PC-9 (cell line): ENCODE measurements around the gene NCAPH2. TPM values are rescaled to one million over a fixed set of nuclear protein-coding genes. Genes with fewer than 3 reads are reported as not detected.

Experiments used
- BruUV-seq: library from RNA; stranded (reverse); fragments of 400-500 nt; replicated peaks from 2 replicates; lab custom pipeline; 2021; lab: Mats Ljungman, UMichigan
- CTCF ChIA-PET: fragments of 300-600 bp; sonication (Branson Sonifier 250); formaldehyde crosslinking; loops from one replicate; lab custom pipeline; 2022; ENCODE audit warnings: antibody characterized with exemption; lab: Charles Lee
- POLR2A ChIA-PET: fragments of 300-600 bp; sonication (Branson Sonifier 250); formaldehyde crosslinking; loops from one replicate; lab custom pipeline; 2022; ENCODE audit warnings: antibody characterized with exemption; ENCODE audit not compliant: unreplicated experiment; lab: Charles Lee
- DNase-seq, 2 experiments: peaks; one replicate each; pipeline versions ENCODE4 v3.0.0 to v3.0.0-alpha.2; 2015 to 2022; ENCODE audit warnings: mixed read lengths in 1 of 2
- H2AFZ ChIP-seq: fragments of 200-600 bp; sonication (generic); 2 replicates; pipeline ENCODE4 v1.8.1; 2017; ENCODE audit warnings: antibody characterized with exemption
- H3F3A ChIP-seq: fragments of 200-600 bp; sonication (generic); 2 replicates; pipeline ENCODE4 v1.8.1; 2017; ENCODE audit warnings: antibody characterized with exemption, mild to moderate bottlenecking, low read depth; ENCODE audit not compliant: insufficient read depth
- H3K27ac ChIP-seq: fragments of 200-600 bp; sonication (generic); 2 replicates; pipeline ENCODE4 v1.6.1; 2016; ENCODE audit warnings: mixed run types
- H3K27me3 ChIP-seq: fragments of 200-600 bp; sonication (generic); 2 replicates; pipeline ENCODE4 v1.6.1; 2016; ENCODE audit warnings: low read depth, mixed run types; ENCODE audit not compliant: insufficient read depth
- H3K36me3 ChIP-seq: fragments of 200-600 bp; sonication (generic); 2 replicates; pipeline ENCODE4 v1.6.1; 2016; ENCODE audit warnings: low read depth, mixed run types
- H3K4me1 ChIP-seq: fragments of 200-600 bp; sonication (generic); replicated peaks from 2 replicates; pipeline ENCODE4 v1.6.1; 2016; ENCODE audit warnings: mixed run types; ENCODE audit not compliant: insufficient read depth
- H3K4me2 ChIP-seq: fragments of 200-600 bp; sonication (generic); 2 replicates; pipeline ENCODE4 v1.6.1; 2017; ENCODE audit warnings: mixed run types
- H3K4me3 ChIP-seq: fragments of 200-600 bp; sonication (generic); 2 replicates; pipeline ENCODE4 v1.6.1; 2016; ENCODE audit warnings: mixed run types
- H3K79me2 ChIP-seq: fragments of 200-600 bp; sonication (generic); 2 replicates; pipeline ENCODE4 v1.6.1; 2017; ENCODE audit warnings: low read depth, mixed run types
- H3K9me2 ChIP-seq: fragments of 200-600 bp; sonication (generic); 2 replicates; pipeline ENCODE4 v1.8.1; 2017; ENCODE audit warnings: mild to moderate bottlenecking; ENCODE audit not compliant: insufficient read depth
- H3K9me3 ChIP-seq: fragments of 200-600 bp; sonication (generic); 2 replicates; pipeline ENCODE4 v1.8.1; 2016; ENCODE audit warnings: low read depth; ENCODE audit not compliant: insufficient read depth
- H4K20me1 ChIP-seq: fragments of 200-600 bp; sonication (generic); 2 replicates; pipeline ENCODE4 v1.8.1; 2017; ENCODE audit not compliant: insufficient read depth
- CTCF ChIP-seq: fragments of 200-600 bp; sonication (generic); conservative IDR thresholded peaks from 2 replicates; pipeline ENCODE4 v1.6.1; 2017; ENCODE audit warnings: mixed run types, antibody characterized with exemption, mild to moderate bottlenecking, moderate library complexity
- EZH2 ChIP-seq: fragments of 200-600 bp; sonication (generic); IDR thresholded peaks from 2 replicates; pipeline ENCODE4 v1.8.0; 2017; ENCODE audit warnings: antibody characterized with exemption, low read depth
- intact Hi-C: fragments of 100-400 bp; cut with micrococcal nuclease; formaldehyde crosslinking; loops from one replicate; pipeline ENCODE4 v1.10.0; 2022; ENCODE audit not compliant: unreplicated experiment
- total RNA-seq: library from RNA; stranded (reverse); gene quantifications from 2 replicates; pipeline ENCODE4 v1.2.3, GENCODE V29; 2021

Gene NCAPH2
- total RNA-seq, 1 experiment from 2014 or later = 58.8 TPM

DNA sequence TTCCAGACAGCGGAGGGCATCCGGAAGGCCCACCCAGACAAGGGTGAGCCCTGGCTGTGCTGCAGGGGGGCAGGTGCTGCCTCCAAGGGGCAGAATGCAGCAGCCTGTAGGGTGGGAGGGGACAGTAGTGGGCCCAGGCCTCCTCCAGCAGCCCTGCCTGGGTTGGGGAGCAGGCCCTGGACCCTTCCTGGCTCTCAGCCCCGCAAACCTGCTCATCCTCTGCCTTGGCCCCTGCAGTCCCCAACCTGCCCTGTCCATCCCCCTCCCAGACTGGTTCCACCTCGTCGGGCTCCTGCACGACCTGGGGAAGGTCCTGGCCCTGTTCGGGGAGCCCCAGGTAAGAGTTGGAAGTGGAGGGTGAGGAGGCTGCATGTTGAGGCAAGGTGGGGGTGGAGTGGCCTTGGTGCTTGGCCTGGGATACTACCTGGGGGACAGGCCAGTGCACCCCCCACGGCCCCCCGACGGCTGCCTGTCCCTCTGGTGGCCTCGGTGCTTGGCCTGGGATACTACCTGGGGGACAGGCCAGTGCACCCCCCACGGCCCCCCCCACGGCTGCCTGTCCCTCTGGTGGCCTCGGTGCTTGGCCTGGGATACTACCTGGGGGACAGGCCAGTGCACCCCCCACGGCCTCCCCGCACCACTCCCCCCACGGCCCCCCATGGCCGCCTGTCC lies 19.9 kb upstream of the NCAPH2 start:
- DNase-seq = no peak
- Histone ChIP-seq H3K9me2 (no peaks in the 10 kb centered on the region), H3K79me2 (no peaks in the 10 kb centered on the region), H3K4me2 (no peak overlapping the region), H4K20me1 (peaks cover 9% of the 10 kb centered on the region), H3K9me3 (no peaks in the 10 kb centered on the region), H3F3A (peaks cover 17% of the 10 kb centered on the region), H3K27me3 (no peaks in the 10 kb centered on the region), H3K27ac (no peak overlapping the region), H3K36me3 (peaks cover 3% of the 10 kb centered on the region; the same call in 1 of the 2 replicates), H3K4me1 (0 out of 2 replicates have a peak, but pooled peaks cover 6% of the 10 kb centered on the region), H2AFZ (no peak overlapping the region), H3K4me3 (no peak overlapping the region)
- ChIA-PET POLR2A (no interaction called here), CTCF (no interaction called here)
- intact Hi-C loops = no loop called here
- no TSS peak for BruUV-seq
- no peak for TF ChIP-seq EZH2
- no peak for TF ChIP-seq CTCF

- peaks cover 16% of the 10 kb centered on the region for H3F3A ChIP-seq
- H3K79me2 ChIP-seq = no peaks in the 10 kb centered on the region
- H3K27me3 ChIP-seq = no peaks in the 10 kb centered on the region
- H4K20me1 ChIP-seq = peaks cover 8% of the 10 kb centered on the region
- intact Hi-C loops = no loop called here
- H3K4me3 ChIP-seq = no peak overlapping the region
- no peaks in the 10 kb centered on the region for H3K9me2 ChIP-seq
- TF ChIP-seq CTCF (no peak), EZH2 (no peak)
- no peak overlapping the region for H3K4me2 ChIP-seq
- no peak overlapping the region for H3K27ac ChIP-seq
- no peaks in the 10 kb centered on the region for H3K36me3 ChIP-seq
- ChIA-PET CTCF (no interaction called here), POLR2A (no interaction called here)
- DNase-seq = no peak
- no TSS peak for BruUV-seq
- H3K4me1 ChIP-seq = 0 out of 2 replicates have a peak, but pooled peaks cover 4% of the 10 kb centered on the region
- no peaks in the 10 kb centered on the region for H3K9me3 ChIP-seq
- no peak overlapping the region for H2AFZ ChIP-seq
These were observed 19.1 kb upstream of the NCAPH2 start for GRCh38 chr22:50488886-50489285.

GRCh38 chr22:50489363-50490243 lies 18.4 kb upstream of the NCAPH2 start:
- Histone ChIP-seq H3K4me3 (no peak overlapping the region), H3K9me2 (no peaks in the 10 kb centered on the region), H3K4me2 (no peak overlapping the region), H4K20me1 (peaks cover 3% of the 10 kb centered on the region; the same call in 1 of the 2 replicates), H3K27ac (no peak overlapping the region), H3K4me1 (0 out of 2 replicates have a peak, but pooled peaks cover 4% of the 10 kb centered on the region), H3K9me3 (no peaks in the 10 kb centered on the region), H3K27me3 (no peaks in the 10 kb centered on the region), H2AFZ (no peak overlapping the region), H3K79me2 (no peaks in the 10 kb centered on the region), H3F3A (peaks cover 9% of the 10 kb centered on the region), H3K36me3 (no peaks in the 10 kb centered on the region)
- intact Hi-C loops = no loop called here
- no peak for TF ChIP-seq CTCF
- no peak for TF ChIP-seq EZH2
- ChIA-PET POLR2A (interaction anchor here (0.6 kb wide), 1 partner anchor 170 kb away, joined by 4 read pairs; no protein-coding TSS in a partner anchor), CTCF (no interaction called here)
- no peak for DNase-seq
- BruUV-seq = no TSS peak
